GM18520 (cell line): ENCODE results near the gene KCNJ9.
"Not testable (repeated sequence)": the region's sequence is repeated elsewhere in the genome, so short reads cannot be mapped to it uniquely, and the experiment has no call there.

Experiments
- ATAC-seq: cut with Tn5 transposase; IDR thresholded peaks from one replicate; pipeline ENCODE4 v1.9.1; 2021; ENCODE audit not compliant: unreplicated experiment

Gene KCNJ9

GRCh38 chr1:160081261-160081936, at the start of gene KCNJ9:
Gene KCNJ9 (plus strand): TSS chr1:160081538. CDS start chr1:160084031, 2,493 bp downstream.
- no peak for ATAC-seq

- ATAC-seq, result no peak
These were observed 49.0 kb upstream of the KCNJ9 start for GRCh38 chr1:160032165-160032820.

- ATAC-seq, result no peak
These were observed 40.9 kb upstream of the KCNJ9 start for GRCh38 chr1:160040476-160040875.

GRCh38 chr1:160043543-160043942, 37.8 kb upstream of the KCNJ9 start:
- ATAC-seq, result no peak

- ATAC-seq, result no peak
These were observed 35.7 kb upstream of the KCNJ9 start for GRCh38 chr1:160045653-160046052.

- no peak for ATAC-seq
These were observed 34.7 kb upstream of the KCNJ9 start for GRCh38 chr1:160046494-160047110.

GRCh38 chr1:160047111-160047991, 34.0 kb upstream of the KCNJ9 start:
- ATAC-seq, result no peak

GRCh38 chr1:160048335-160048734, 33.0 kb upstream of the KCNJ9 start:
- ATAC-seq, result no peak

- no peak for ATAC-seq
These were observed 32.2 kb upstream of the KCNJ9 start for GRCh38 chr1:160049101-160049500.

- not testable (repeated sequence) for ATAC-seq
These were observed 31.2 kb upstream of the KCNJ9 start for GRCh38 chr1:160050182-160050581.

GRCh38 chr1:160050619-160051018, 30.7 kb upstream of the KCNJ9 start:
- ATAC-seq, result no peak

- no peak for ATAC-seq
These were observed 28.4 kb upstream of the KCNJ9 start for GRCh38 chr1:160052936-160053335.

- no peak for ATAC-seq
These were observed 27.6 kb upstream of the KCNJ9 start for GRCh38 chr1:160053548-160054365.

GRCh38 chr1:160056648-160057169, 24.6 kb upstream of the KCNJ9 start:
- ATAC-seq, result no peak

GRCh38 chr1:160058087-160058486, 23.3 kb upstream of the KCNJ9 start:
- ATAC-seq, result no peak

GRCh38 chr1:160061369-160062229, 19.7 kb upstream of the KCNJ9 start:
- ATAC-seq, result no peak

- ATAC-seq, result no peak
These were observed 19.2 kb upstream of the KCNJ9 start for GRCh38 chr1:160062230-160062532.

GRCh38 chr1:160063176-160063575, 18.2 kb upstream of the KCNJ9 start:
- ATAC-seq, result no peak

GRCh38 chr1:160064164-160064563, 17.2 kb upstream of the KCNJ9 start:
- ATAC-seq, result no peak
